Peyer's patch (tissue), 4 donors: ENCODE data around the gene KCNK2. TPM values are rescaled to one million over a fixed set of nuclear protein-coding genes. Genes with fewer than 3 reads are reported as not detected.

Experiments
- DNase-seq, 3 donors: peaks; one replicate each; pipeline ENCODE4 v3.0.0-alpha.2; 2017 to 2019
- H3K27ac ChIP-seq, 4 donors: fragments of 200-600 bp; sonication (generic); one replicate each; pipeline ENCODE4 v1.5.1; 2016 to 2019
- H3K27me3 ChIP-seq, 2 donors: fragments of 200-600 bp; sonication (generic); one replicate each; pipeline ENCODE4 v1.5.1; 2019
- H3K36me3 ChIP-seq, 3 donors: fragments of 200-600 bp; sonication (generic); one replicate each; pipeline ENCODE4 v1.5.1; 2016 to 2019
- H3K4me1 ChIP-seq, 4 donors: fragments of 200-600 bp; sonication (generic); one replicate each; pipeline ENCODE4 v1.5.1; 2016 to 2019
- H3K4me3 ChIP-seq, 4 donors: fragments of 200-600 bp; sonication (generic); 1 replicate in 3 of 4; 2 replicates in 1 of 4; pipeline ENCODE4 v1.5.1; 2016 to 2019; ENCODE audit warnings: mild to moderate bottlenecking in 1 of 4
- H3K9me3 ChIP-seq, 4 donors: fragments of 200-600 bp; sonication (generic); one replicate each; pipeline ENCODE4 v1.5.1; 2016 to 2019; ENCODE audit warnings: mild to moderate bottlenecking in 1 of 4
- CTCF ChIP-seq, 6 experiments: fragments of 450-650 bp in 4 of 6; fragments of 200-600 bp in 2 of 6; sonication (generic) in 1 of 6; IDR thresholded peaks; one replicate each; pipeline ENCODE4 v1.5.1; 2017 to 2019; ENCODE audit warnings: antibody characterized with exemption in 6 of 6, mild to moderate bottlenecking in 3 of 6, moderate library complexity in 1 of 6
- POLR2A ChIP-seq, 2 donors: fragments of 450-650 bp; IDR thresholded peaks; one replicate each; pipeline ENCODE4 v1.5.1; 2017; ENCODE audit warnings: antibody characterized with exemption in 2 of 2, mild to moderate bottlenecking in 2 of 2, moderate library complexity in 2 of 2
- total RNA-seq, 4 donors: library from RNA; depleted of rRNA; stranded (reverse); fragments of >200 nt; gene quantifications; one replicate each; pipeline ENCODE4 v1.1.0, GENCODE V29; 2016

Gene KCNK2
- total RNA-seq, 4 donors from 2014 or later, result 0.53 to 0.94 (median 0.57) TPM; not detected in 1

GRCh38 chr1:215113776-215114153 lies 31.2 kb downstream of the KCNK2 start:
- H3K27me3 ChIP-seq, result no peaks in the 10 kb centered on the region
- no peak overlapping the region for H3K27ac ChIP-seq
- no peaks in the 10 kb centered on the region for H3K9me3 ChIP-seq
- no peaks in the 10 kb centered on the region for H3K4me1 ChIP-seq
- no peak for TF ChIP-seq CTCF (IDR thresholded peaks at IDR 0.05)
- TF ChIP-seq POLR2A (IDR thresholded peaks at IDR 0.05), result no peak
- H3K4me3 ChIP-seq, result no peak overlapping the region
- no peaks in the 10 kb centered on the region for H3K36me3 ChIP-seq
- no peak for DNase-seq

- no peak for DNase-seq
- no peak overlapping the region for H3K4me3 ChIP-seq
- H3K4me1 ChIP-seq, result no peaks in the 10 kb centered on the region
- H3K36me3 ChIP-seq, result no peaks in the 10 kb centered on the region
- TF ChIP-seq POLR2A (IDR thresholded peaks at IDR 0.05), result no peak
- no peak for TF ChIP-seq CTCF (IDR thresholded peaks at IDR 0.05)
- H3K27ac ChIP-seq, result no peak overlapping the region
- no peaks in the 10 kb centered on the region for H3K9me3 ChIP-seq
- no peaks in the 10 kb centered on the region for H3K27me3 ChIP-seq
Measured at GRCh38 chr1:215114154-215114933, 31.8 kb downstream of the KCNK2 start.

GRCh38 chr1:215115760-215116159 lies 33.2 kb downstream of the KCNK2 start:
- no peaks in the 10 kb centered on the region for H3K4me1 ChIP-seq
- no peaks in the 10 kb centered on the region for H3K9me3 ChIP-seq
- no peak for DNase-seq
- no peaks in the 10 kb centered on the region for H3K36me3 ChIP-seq
- no peaks in the 10 kb centered on the region for H3K27me3 ChIP-seq
- H3K27ac ChIP-seq, result no peak overlapping the region
- H3K4me3 ChIP-seq, result no peak overlapping the region
- TF ChIP-seq CTCF (IDR thresholded peaks at IDR 0.05) (no peak), POLR2A (IDR thresholded peaks at IDR 0.05) (no peak)

GRCh38 chr1:215118081-215118480 lies 35.5 kb downstream of the KCNK2 start:
- H3K36me3 ChIP-seq, result no peaks in the 10 kb centered on the region
- DNase-seq, result no peak
- H3K4me3 ChIP-seq, result no peak overlapping the region
- TF ChIP-seq POLR2A (IDR thresholded peaks at IDR 0.05), result no peak
- no peak for TF ChIP-seq CTCF (IDR thresholded peaks at IDR 0.05)
- H3K9me3 ChIP-seq, result no peaks in the 10 kb centered on the region
- H3K27ac ChIP-seq, result no peak overlapping the region
- no peaks in the 10 kb centered on the region for H3K4me1 ChIP-seq
- no peaks in the 10 kb centered on the region for H3K27me3 ChIP-seq

GRCh38 chr1:215119056-215119455 lies 36.5 kb downstream of the KCNK2 start:
- Histone ChIP-seq H3K27ac (no peak overlapping the region), H3K4me1 (no peaks in the 10 kb centered on the region), H3K27me3 (no peaks in the 10 kb centered on the region), H3K36me3 (no peaks in the 10 kb centered on the region), H3K4me3 (no peak overlapping the region), H3K9me3 (no peaks in the 10 kb centered on the region)
- TF ChIP-seq POLR2A (IDR thresholded peaks at IDR 0.05) (no peak), CTCF (IDR thresholded peaks at IDR 0.05) (no peak)
- DNase-seq, result no peak
